ENCODE data around the gene ZCCHC17.

DNA sequence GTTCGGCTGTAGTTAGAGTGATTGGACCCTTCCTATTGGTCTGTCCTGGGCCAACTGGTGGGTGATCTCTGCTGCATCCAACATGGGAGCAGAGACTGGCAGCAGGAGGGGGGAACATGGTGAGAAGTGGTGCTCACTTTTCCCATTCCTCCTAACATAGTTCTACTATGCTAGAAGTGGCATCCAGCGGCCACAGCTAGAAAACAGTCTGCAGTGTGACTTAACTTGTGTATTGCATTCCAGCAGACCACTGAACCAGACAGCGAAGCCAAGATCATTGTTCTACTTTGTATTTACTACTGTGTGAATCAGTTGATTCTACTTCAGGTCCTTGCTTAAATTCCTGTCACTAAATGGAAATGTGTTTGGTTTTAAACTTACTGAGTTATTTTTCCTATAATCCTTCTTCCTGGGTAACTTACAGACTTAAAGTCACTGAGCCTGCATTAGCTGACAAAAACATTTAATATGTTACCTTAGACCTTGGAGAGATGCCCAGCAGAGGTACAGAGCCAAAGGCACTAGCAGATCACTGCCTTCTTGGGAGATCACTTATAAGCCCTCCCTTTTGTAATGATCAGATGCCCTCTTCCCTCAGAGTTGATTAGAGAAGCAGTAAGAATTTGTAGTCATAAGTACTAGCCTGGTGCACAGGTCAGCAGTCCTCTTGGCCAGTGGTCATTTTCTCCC lies 67.9 kb downstream of the ZCCHC17 start:
- no peak for TF ChIP-seq EZH2 (IDR thresholded peaks at IDR 0.05; ENCODE audit: borderline replicate concordance, insufficient read depth, low read depth, low read length, poor library complexity, severe bottlenecking)
- TF ChIP-seq, protein P1, sequence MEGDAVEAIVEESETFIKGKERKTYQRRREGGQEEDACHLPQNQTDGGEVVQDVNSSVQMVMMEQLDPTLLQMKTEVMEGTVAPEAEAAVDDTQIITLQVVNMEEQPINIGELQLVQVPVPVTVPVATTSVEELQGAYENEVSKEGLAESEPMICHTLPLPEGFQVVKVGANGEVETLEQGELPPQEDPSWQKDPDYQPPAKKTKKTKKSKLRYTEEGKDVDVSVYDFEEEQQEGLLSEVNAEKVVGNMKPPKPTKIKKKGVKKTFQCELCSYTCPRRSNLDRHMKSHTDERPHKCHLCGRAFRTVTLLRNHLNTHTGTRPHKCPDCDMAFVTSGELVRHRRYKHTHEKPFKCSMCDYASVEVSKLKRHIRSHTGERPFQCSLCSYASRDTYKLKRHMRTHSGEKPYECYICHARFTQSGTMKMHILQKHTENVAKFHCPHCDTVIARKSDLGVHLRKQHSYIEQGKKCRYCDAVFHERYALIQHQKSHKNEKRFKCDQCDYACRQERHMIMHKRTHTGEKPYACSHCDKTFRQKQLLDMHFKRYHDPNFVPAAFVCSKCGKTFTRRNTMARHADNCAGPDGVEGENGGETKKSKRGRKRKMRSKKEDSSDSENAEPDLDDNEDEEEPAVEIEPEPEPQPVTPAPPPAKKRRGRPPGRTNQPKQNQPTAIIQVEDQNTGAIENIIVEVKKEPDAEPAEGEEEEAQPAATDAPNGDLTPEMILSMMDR (IDR thresholded peaks at IDR 0.05): no peak

All from B cell (primary cell).